C4-2B (cell line): ENCODE measurements around the gene PPP1CB.

Source experiments
- CTCF ChIP-seq: fragments of 450-650 bp; conservative IDR thresholded peaks from 2 replicates; pipeline ENCODE4 v1.5.1; 2017; ENCODE audit warnings: mild to moderate bottlenecking
- ZFX ChIP-seq: fragments of 450-650 bp; IDR thresholded peaks from 2 replicates; pipeline ENCODE4 v1.6.1; 2017

GRCh38 chr2:28755421-28755820 is 3.8 kb downstream of the PPP1CB start:
- TF ChIP-seq CTCF (no peak), ZFX (no peak)
